HTERT RPE-1 (cell line): ENCODE results near the gene SENP2.
"Not testable (repeated sequence)": the region's sequence is repeated elsewhere in the genome, so short reads cannot be mapped to it uniquely, and the experiment has no call there.

Source experiments
- in situ Hi-C: fragments of 300-500 bp; cut with MboI; formaldehyde crosslinking; loops from 4 replicates; pipeline ENCODE4 v1.14.3; 2020; ENCODE audit warnings: low sequenced_read_pairs

SENP2 gene

GRCh38 chr3:185646382-185647133 lies 60.5 kb downstream of the SENP2 start:
- in situ Hi-C loops, result no loop called here

GRCh38 chr3:185647134-185647879 lies 61.2 kb downstream of the SENP2 start:
- in situ Hi-C loops, result no loop called here

GRCh38 chr3:185647880-185648210 lies 61.8 kb downstream of the SENP2 start:
- in situ Hi-C loops, result no loop called here

- in situ Hi-C loops, result no loop called here
Observed at GRCh38 chr3:185648396-185648795, 62.3 kb downstream of the SENP2 start.

GRCh38 chr3:185649414-185649813 lies 63.3 kb downstream of the SENP2 start:
- in situ Hi-C loops, result no loop called here

- in situ Hi-C loops, result no loop called here
Observed at GRCh38 chr3:185651971-185652370, 65.9 kb downstream of the SENP2 start.

- in situ Hi-C loops, result no loop called here
Observed at GRCh38 chr3:185653949-185654757, 68.1 kb downstream of the SENP2 start.

- in situ Hi-C loops, result no loop called here
Observed at GRCh38 chr3:185654758-185655145, 68.7 kb downstream of the SENP2 start.

GRCh38 chr3:185655426-185656320 lies 69.6 kb downstream of the SENP2 start:
- in situ Hi-C loops, result no loop called here

- in situ Hi-C loops, result no loop called here
Observed at GRCh38 chr3:185656321-185656840, 70.3 kb downstream of the SENP2 start.

GRCh38 chr3:185657211-185657610 lies 71.1 kb downstream of the SENP2 start:
- in situ Hi-C loops, result no loop called here

GRCh38 chr3:185657691-185658503 lies 71.8 kb downstream of the SENP2 start:
- in situ Hi-C loops, result no loop called here

- in situ Hi-C loops, result no loop called here
Observed at GRCh38 chr3:185658504-185658912, 72.4 kb downstream of the SENP2 start.

- in situ Hi-C loops, result no loop called here
Observed at GRCh38 chr3:185658943-185659342, 72.8 kb downstream of the SENP2 start.

- in situ Hi-C loops, result no loop called here
Observed at GRCh38 chr3:185659942-185660921, 74.1 kb downstream of the SENP2 start.

- in situ Hi-C loops, result not testable (repeated sequence)
Observed at GRCh38 chr3:185661296-185661695, 75.2 kb downstream of the SENP2 start.

- in situ Hi-C loops, result no loop called here
Observed at GRCh38 chr3:185661772-185662171, 75.7 kb downstream of the SENP2 start.

GRCh38 chr3:185663929-185664328 lies 77.8 kb downstream of the SENP2 start:
- in situ Hi-C loops, result no loop called here
